AG04450 (cell line): ENCODE results near the gene ZMPSTE24. TPM values are rescaled to one million over a fixed set of nuclear protein-coding genes. Genes with fewer than 3 reads are reported as not detected.
A peak's percentile ranks its signal among the peaks of the same experiment; 100 is the strongest.
"Not testable (repeated sequence)": the region's sequence is repeated elsewhere in the genome, so short reads cannot be mapped to it uniquely, and the experiment has no call there.

ENCODE experiments used
- CTCF ChIA-PET: fragments of 300-600, 350-600 bp; formaldehyde crosslinking; extraction: SDS; loops from one replicate; lab custom pipeline; 2022; ENCODE audit warnings: antibody characterized with exemption, inconsistent platforms; lab: Charles Lee
- POLR2A ChIA-PET: fragments of 350-600 bp; formaldehyde crosslinking; extraction: SDS; loops from one replicate; lab custom pipeline; 2021; ENCODE audit warnings: antibody characterized with exemption, inconsistent platforms; lab: Yijun Ruan, JAX
- DNase-seq: peaks from one replicate; pipeline ENCODE4 v3.0.0-alpha.2; 2011; ENCODE audit warnings: low read depth, low spot score
- H3K27ac ChIP-seq: one replicate; pipeline ENCODE4 v1.5.1; 2012; ENCODE audit warnings: low read depth, low read length, control low read depth
- H3K27me3 ChIP-seq: one replicate; pipeline ENCODE4 v1.6.0; 2012; ENCODE audit warnings: low read length; ENCODE audit not compliant: control insufficient read depth, insufficient read depth
- H3K4me3 ChIP-seq: 2 replicates; pipeline ENCODE4 v1.5.1; 2011; ENCODE audit warnings: mild to moderate bottlenecking, low read depth, low read length, control low read depth
- H3K9me3 ChIP-seq: 2 replicates; pipeline ENCODE4 v1.5.1; 2012; ENCODE audit warnings: low read length; ENCODE audit not compliant: control insufficient read depth, insufficient read depth
- CTCF ChIP-seq: IDR thresholded peaks from 2 replicates; pipeline ENCODE4 v1.5.1; 2011; ENCODE audit warnings: low read depth, low read length, control low read depth, inconsistent platforms
- polyA plus RNA-seq: library from polyadenylated mRNA; depleted of rRNA; stranded (reverse); fragments of >200 nt; gene quantifications from 2 replicates; pipeline ENCODE4 v1.2.3, GENCODE V29; 2011; rRNA removed

Gene ZMPSTE24
- polyA plus RNA-seq, 1 experiment, result 55.8 TPM

GRCh38 chr1:40338745-40339419, 80.8 kb downstream of the ZMPSTE24 start:
- Histone ChIP-seq H3K9me3 (no peaks in the 10 kb centered on the region), H3K27me3 (peaks cover 4% of the 10 kb centered on the region), H3K27ac (no peak overlapping the region), H3K4me3 (no peak overlapping the region; the same call in 1 of the 2 replicates)
- POLR2A ChIA-PET, result interaction anchor here (0.9 to 2.2 kb wide), 2 partner anchors 24 to 262 kb away, joined by 3 to 9 read pairs; no protein-coding TSS in a partner anchor
- peak; percentile 45 for DNase-seq
- peak; percentile 100 for TF ChIP-seq CTCF
- CTCF ChIA-PET, result interaction anchor here (0.6 to 6.4 kb wide), 83 partner anchors 9 to 437 kb away, joined by 3 to 283 read pairs (median 5); partner anchors contain the start of genes MYCL, SMAP2, TMCO2 and ZMPSTE24

GRCh38 chr1:40339420-40340323, 81.6 kb downstream of the ZMPSTE24 start:
- CTCF ChIA-PET, result interaction anchor here (0.6 to 6.4 kb wide), 60 partner anchors 9 to 438 kb away, joined by 3 to 283 read pairs (median 6); partner anchors contain the start of genes MYCL and SMAP2

GRCh38 chr1:40341491-40342380, 83.7 kb downstream of the ZMPSTE24 start:
- Histone ChIP-seq H3K9me3 (no peaks in the 10 kb centered on the region), H3K27me3 (peaks cover 2% of the 10 kb centered on the region), H3K27ac (no peak overlapping the region), H3K4me3 (no peak overlapping the region)
- TF ChIP-seq CTCF, result no peak
- CTCF ChIA-PET, result interaction anchor here (0.6 to 3.7 kb wide), 8 partner anchors 27 to 198 kb away, joined by 3 to 27 read pairs (median 6); no protein-coding TSS in a partner anchor
- POLR2A ChIA-PET, result no interaction called here
- no peak for DNase-seq

More at GRCh38 chr1:40339420-40340323, 81.6 kb downstream of the ZMPSTE24 start:
- H3K4me3 ChIP-seq, result no peak overlapping the region
- H3K9me3 ChIP-seq, result no peaks in the 10 kb centered on the region
- no peak overlapping the region for H3K27ac ChIP-seq
- POLR2A ChIA-PET, result interaction anchor here (2.2 kb wide), 1 partner anchor 25 kb away, joined by 9 read pairs; no protein-coding TSS in a partner anchor
- no peak for DNase-seq
- H3K27me3 ChIP-seq, result peaks cover 4% of the 10 kb centered on the region
- TF ChIP-seq CTCF, result no peak

- H3K27ac ChIP-seq, H3K9me3 ChIP-seq, H3K27me3 ChIP-seq, DNase-seq, H3K4me3 ChIP-seq, POLR2A ChIA-PET: not testable (repeated sequence)
- CTCF ChIA-PET, result interaction anchor here (3.1 to 3.7 kb wide), 3 partner anchors 63 to 199 kb away, joined by 16 to 27 read pairs (median 24); no protein-coding TSS in a partner anchor
These were observed 84.3 kb downstream of the ZMPSTE24 start for GRCh38 chr1:40342381-40342717.

Other genes with a start within 250 kb of the ZMPSTE24 start
- 553 and 661 TPM in 2 replicates for gene CAP1, start 217.5 kb upstream of the ZMPSTE24 start, polyA plus RNA-seq
- gene PPT1, start 161.0 kb upstream of the ZMPSTE24 start, polyA plus RNA-seq, result 44.2 and 45.1 TPM in 2 replicates
- gene RLF, start 96.8 kb upstream of the ZMPSTE24 start, polyA plus RNA-seq, result 7.4 and 11.0 TPM in 2 replicates
- not detected in 2 replicates for gene TMCO2, start 10.3 kb upstream of the ZMPSTE24 start, polyA plus RNA-seq
- gene COL9A2, start 59.0 kb downstream of the ZMPSTE24 start, polyA plus RNA-seq, result 1.1 and 1.7 TPM in 2 replicates
- gene SMAP2, start 115.5 kb downstream of the ZMPSTE24 start, polyA plus RNA-seq, result 22.5 and 24.4 TPM in 2 replicates
- 4.4 and 5.9 TPM in 2 replicates for gene ZFP69B, start 192.2 kb downstream of the ZMPSTE24 start, polyA plus RNA-seq
- gene ZFP69, start 219.1 kb downstream of the ZMPSTE24 start, polyA plus RNA-seq, result 1.8 and 3.1 TPM in 2 replicates